T-helper 2 cell treated with Interferon-gamma antibody and Interleukin-4, amounts not matched to agents 5 μg/mL and 100 μg/mL, for 36 hours (primary cell): ENCODE measurements around the gene BABAM2.
A peak's percentile ranks its signal among the peaks of the same experiment; 100 is the strongest.

Experiments
- DNase-seq: peaks from one replicate; pipeline ENCODE4 v3.0.0; 2021; ENCODE audit warnings: low spot score
- H3K27ac Mint-ChIP-seq: one replicate; pipeline ENCODE4 v1.8.0; 2021; ENCODE audit warnings: mild to moderate bottlenecking, mixed read lengths
- H3K27me3 Mint-ChIP-seq: one replicate; pipeline ENCODE4 v1.8.0; 2021; ENCODE audit warnings: low read depth, mixed read lengths
- H3K36me3 Mint-ChIP-seq: one replicate; pipeline ENCODE4 v1.8.0; 2021; ENCODE audit warnings: low read depth, mixed read lengths
- H3K4me1 Mint-ChIP-seq: one replicate; pipeline ENCODE4 v1.8.0; 2021; ENCODE audit warnings: low read depth, mixed read lengths
- H3K4me3 Mint-ChIP-seq: one replicate; pipeline ENCODE4 v1.8.0; 2022; ENCODE audit warnings: mild to moderate bottlenecking, moderate library complexity, mixed read lengths
- H3K9me3 Mint-ChIP-seq: one replicate; pipeline ENCODE4 v1.8.0; 2021; ENCODE audit warnings: mixed read lengths

BABAM2 gene

GRCh38 chr2:28347193-28347592 is 456.7 kb downstream of the BABAM2 start:
- H3K9me3 Mint-ChIP-seq, result no peaks in the 10 kb centered on the region
- peak overlapping the region; percentile 73 for H3K27ac Mint-ChIP-seq
- H3K36me3 Mint-ChIP-seq, result no peaks in the 10 kb centered on the region
- no peaks in the 10 kb centered on the region for H3K27me3 Mint-ChIP-seq
- DNase-seq, result no peak
- H3K4me3 Mint-ChIP-seq, result peak overlapping the region; percentile 6
- H3K4me1 Mint-ChIP-seq, result peaks cover 15% of the 10 kb centered on the region

- Mint-ChIP-seq H3K27ac (peak overlapping the region; percentile 73), H3K4me1 (peaks cover 15% of the 10 kb centered on the region), H3K4me3 (peak overlapping the region; percentile 6), H3K36me3 (no peaks in the 10 kb centered on the region), H3K27me3 (no peaks in the 10 kb centered on the region), H3K9me3 (no peaks in the 10 kb centered on the region)
- DNase-seq, result no peak
These were observed 457.1 kb downstream of the BABAM2 start for GRCh38 chr2:28347596-28347995.

GRCh38 chr2:28348149-28348567 is 457.6 kb downstream of the BABAM2 start:
- Mint-ChIP-seq H3K9me3 (no peaks in the 10 kb centered on the region), H3K4me3 (peak overlapping the region; percentile 19), H3K36me3 (no peaks in the 10 kb centered on the region), H3K27me3 (no peaks in the 10 kb centered on the region), H3K4me1 (peaks cover 15% of the 10 kb centered on the region), H3K27ac (peak overlapping the region; percentile 69)
- DNase-seq, result peak; percentile 43

GRCh38 chr2:28348921-28349320 is 458.4 kb downstream of the BABAM2 start:
- Mint-ChIP-seq H3K9me3 (no peaks in the 10 kb centered on the region), H3K4me1 (peaks cover 15% of the 10 kb centered on the region), H3K36me3 (no peaks in the 10 kb centered on the region), H3K27me3 (no peaks in the 10 kb centered on the region), H3K4me3 (peak overlapping the region; percentile 19), H3K27ac (peak overlapping the region; percentile 69)
- no peak for DNase-seq

- Mint-ChIP-seq H3K27me3 (no peaks in the 10 kb centered on the region), H3K4me3 (no peak overlapping the region), H3K27ac (peak overlapping the region; percentile 13), H3K9me3 (no peaks in the 10 kb centered on the region), H3K4me1 (peaks cover 15% of the 10 kb centered on the region), H3K36me3 (no peaks in the 10 kb centered on the region)
- no peak for DNase-seq
These were observed 459.1 kb downstream of the BABAM2 start for GRCh38 chr2:28349546-28350165.

- H3K9me3 Mint-ChIP-seq, result no peaks in the 10 kb centered on the region
- no peak for DNase-seq
- no peaks in the 10 kb centered on the region for H3K36me3 Mint-ChIP-seq
- peaks cover 15% of the 10 kb centered on the region for H3K4me1 Mint-ChIP-seq
- H3K4me3 Mint-ChIP-seq, result no peak overlapping the region
- no peaks in the 10 kb centered on the region for H3K27me3 Mint-ChIP-seq
- H3K27ac Mint-ChIP-seq, result no peak overlapping the region
These were observed 459.7 kb downstream of the BABAM2 start for GRCh38 chr2:28350196-28350595.

GRCh38 chr2:28350791-28351285 is 460.3 kb downstream of the BABAM2 start:
- H3K4me3 Mint-ChIP-seq, result no peak overlapping the region
- H3K9me3 Mint-ChIP-seq, result no peaks in the 10 kb centered on the region
- H3K27me3 Mint-ChIP-seq, result no peaks in the 10 kb centered on the region
- no peak for DNase-seq
- peaks cover 15% of the 10 kb centered on the region for H3K4me1 Mint-ChIP-seq
- H3K36me3 Mint-ChIP-seq, result no peaks in the 10 kb centered on the region
- no peak overlapping the region for H3K27ac Mint-ChIP-seq

- no peak overlapping the region for H3K4me3 Mint-ChIP-seq
- no peaks in the 10 kb centered on the region for H3K9me3 Mint-ChIP-seq
- no peaks in the 10 kb centered on the region for H3K27me3 Mint-ChIP-seq
- H3K4me1 Mint-ChIP-seq, result peaks cover 15% of the 10 kb centered on the region
- no peaks in the 10 kb centered on the region for H3K36me3 Mint-ChIP-seq
- no peak overlapping the region for H3K27ac Mint-ChIP-seq
- DNase-seq, result no peak
These were observed 461.1 kb downstream of the BABAM2 start for GRCh38 chr2:28351621-28352020.

- no peaks in the 10 kb centered on the region for H3K36me3 Mint-ChIP-seq
- DNase-seq, result no peak
- no peaks in the 10 kb centered on the region for H3K9me3 Mint-ChIP-seq
- H3K27ac Mint-ChIP-seq, result no peak overlapping the region
- no peaks in the 10 kb centered on the region for H3K27me3 Mint-ChIP-seq
- H3K4me3 Mint-ChIP-seq, result no peak overlapping the region
- H3K4me1 Mint-ChIP-seq, result peaks cover 16% of the 10 kb centered on the region
These were observed 461.6 kb downstream of the BABAM2 start for GRCh38 chr2:28352104-28352503.

GRCh38 chr2:28352610-28353195 is 462.2 kb downstream of the BABAM2 start:
- H3K36me3 Mint-ChIP-seq, result no peaks in the 10 kb centered on the region
- no peaks in the 10 kb centered on the region for H3K27me3 Mint-ChIP-seq
- peaks cover 12% of the 10 kb centered on the region for H3K4me1 Mint-ChIP-seq
- no peak overlapping the region for H3K4me3 Mint-ChIP-seq
- no peak overlapping the region for H3K27ac Mint-ChIP-seq
- no peak for DNase-seq
- H3K9me3 Mint-ChIP-seq, result no peaks in the 10 kb centered on the region

GRCh38 chr2:28354920-28355520 is 464.5 kb downstream of the BABAM2 start:
- no peak overlapping the region for H3K4me3 Mint-ChIP-seq
- no peaks in the 10 kb centered on the region for H3K9me3 Mint-ChIP-seq
- H3K27me3 Mint-ChIP-seq, result no peaks in the 10 kb centered on the region
- peaks cover 23% of the 10 kb centered on the region for H3K4me1 Mint-ChIP-seq
- DNase-seq, result no peak
- peak overlapping the region; percentile 15 for H3K27ac Mint-ChIP-seq
- no peaks in the 10 kb centered on the region for H3K36me3 Mint-ChIP-seq

GRCh38 chr2:28355521-28356094 is 465.1 kb downstream of the BABAM2 start:
- H3K27ac Mint-ChIP-seq, result no peak overlapping the region
- H3K4me1 Mint-ChIP-seq, result peaks cover 26% of the 10 kb centered on the region
- H3K9me3 Mint-ChIP-seq, result no peaks in the 10 kb centered on the region
- H3K4me3 Mint-ChIP-seq, result no peak overlapping the region
- H3K27me3 Mint-ChIP-seq, result no peaks in the 10 kb centered on the region
- no peak for DNase-seq
- H3K36me3 Mint-ChIP-seq, result no peaks in the 10 kb centered on the region

GRCh38 chr2:28356095-28356911 is 465.8 kb downstream of the BABAM2 start:
- no peaks in the 10 kb centered on the region for H3K36me3 Mint-ChIP-seq
- no peak overlapping the region for H3K4me3 Mint-ChIP-seq
- no peaks in the 10 kb centered on the region for H3K9me3 Mint-ChIP-seq
- no peak for DNase-seq
- peaks cover 32% of the 10 kb centered on the region for H3K4me1 Mint-ChIP-seq
- no peaks in the 10 kb centered on the region for H3K27me3 Mint-ChIP-seq
- no peak overlapping the region for H3K27ac Mint-ChIP-seq
